H1 (cell line): Measurements from ENCODE around the gene PLXNB3. TPM values are rescaled to one million over a fixed set of nuclear protein-coding genes. Genes with fewer than 3 reads are reported as not detected.

Experiments used
- CTCF ChIA-PET: fragments of 300-600 bp; sonication (Branson Sonifier 250); formaldehyde crosslinking; loops from one replicate; lab custom pipeline; 2021; ENCODE audit not compliant: partially characterized antibody; lab: Charles Lee
- POLR2A ChIA-PET: fragments of 300-600 bp; sonication (Branson Sonifier 250); formaldehyde crosslinking; loops from one replicate; lab custom pipeline; 2021; ENCODE audit warnings: inconsistent platforms; ENCODE audit not compliant: partially characterized antibody; lab: Charles Lee
- DNase-seq, 2 experiments: peaks; one replicate each; pipeline versions ENCODE4 v3.0.0 to v3.0.0-alpha.2; 2010 to 2022; ENCODE audit warnings: low spot score in 2 of 2, low read depth in 1 of 2, mixed read lengths in 1 of 2
- FAIRE-seq: peaks from 2 replicates; lab custom pipeline; 2011; peaks lifted over from hg19 to GRCh38; lab: Jason Lieb, UNC
- H2AFZ ChIP-seq: 2 replicates; pipeline ENCODE4 v1.8.1; 2012; ENCODE audit warnings: low read length, inconsistent platforms
- H2AK5ac ChIP-seq: 2 replicates; pipeline ENCODE4 v1.6.1; 2013; ENCODE audit warnings: low read depth, low read length
- H2BK120ac ChIP-seq: replicated peaks from 2 replicates; pipeline ENCODE3; 2013; ENCODE audit warnings: low read depth, low read length, inconsistent platforms
- H2BK12ac ChIP-seq: 2 replicates; pipeline ENCODE4 v1.6.1; 2013; ENCODE audit warnings: low read depth, low read length
- H2BK15ac ChIP-seq: 2 replicates; pipeline ENCODE4 v1.6.1; 2013; ENCODE audit warnings: low read length
- H2BK20ac ChIP-seq: 2 replicates; pipeline ENCODE4 v1.6.1; 2013; ENCODE audit warnings: low read length
- H2BK5ac ChIP-seq: 2 replicates; pipeline ENCODE4 v1.6.1; 2013; ENCODE audit warnings: low read depth, low read length
- H3K14ac ChIP-seq: 2 replicates; pipeline ENCODE4 v1.6.1; 2013; ENCODE audit warnings: inconsistent platforms; ENCODE audit not compliant: insufficient read length
- H3K18ac ChIP-seq: 2 replicates; pipeline ENCODE4 v1.6.1; 2013; ENCODE audit warnings: low read length; ENCODE audit errors: extremely low read depth
- H3K23ac ChIP-seq: 2 replicates; pipeline ENCODE4 v1.6.1; 2013; ENCODE audit warnings: inconsistent platforms; ENCODE audit not compliant: insufficient read length
- H3K23me2 ChIP-seq: 2 replicates; pipeline ENCODE4 v1.6.1; 2013; ENCODE audit warnings: low read depth, low read length
- H3K27ac ChIP-seq: 2 replicates; pipeline ENCODE4 v1.6.1; 2011; ENCODE audit warnings: low read depth, low read length, inconsistent platforms
- H3K27me3 ChIP-seq, 4 experiments: replicated peaks in 1 of 4; 1 replicate in 1 of 4; 2 replicates in 3 of 4; pipeline versions ENCODE4 v1.6.1 to v1.8.1; 2011 to 2013; ENCODE audit warnings: low read length in 3 of 4, mild to moderate bottlenecking in 3 of 4, inconsistent platforms in 2 of 4, mixed read lengths in 2 of 4, moderate library complexity in 1 of 4; ENCODE audit not compliant: control insufficient read depth in 3 of 4, insufficient read depth in 3 of 4; ENCODE audit errors: extremely low read depth in 1 of 4
- H3K36me3 ChIP-seq, 4 experiments: 2 replicates each; pipeline versions ENCODE4 v1.6.1 to v1.8.1; 2011 to 2013; ENCODE audit warnings: mild to moderate bottlenecking in 4 of 4, low read length in 3 of 4, moderate library complexity in 2 of 4, control low read depth in 1 of 4, inconsistent platforms in 1 of 4; ENCODE audit not compliant: insufficient read depth in 4 of 4, control insufficient read depth in 2 of 4
- H3K4ac ChIP-seq: replicated peaks from 2 replicates; pipeline ENCODE3; 2013; ENCODE audit warnings: low read length, low read depth, mixed read lengths, inconsistent platforms; ENCODE audit not compliant: insufficient read length
- H3K4me1 ChIP-seq, 4 experiments: replicated peaks in 1 of 4; 1 replicate in 1 of 4; 2 replicates in 3 of 4; pipeline versions ENCODE4 v1.6.1 to v1.8.1; 2011 to 2013; ENCODE audit warnings: low read length in 3 of 4, inconsistent platforms in 2 of 4, mixed read lengths in 1 of 4; ENCODE audit not compliant: insufficient read depth in 4 of 4, control insufficient read depth in 3 of 4
- H3K4me2 ChIP-seq, 2 experiments: 2 replicates each; pipeline versions ENCODE4 v1.6.1 to v1.8.1; 2011 to 2013; ENCODE audit warnings: low read depth in 2 of 2, low read length in 2 of 2, control low read depth in 1 of 2, inconsistent platforms in 1 of 2, mild to moderate bottlenecking in 1 of 2; ENCODE audit not compliant: insufficient read depth in 1 of 2
- H3K4me3 ChIP-seq, 4 experiments: fragments of 200-600, 300-600 bp in 1 of 4; sonication (generic), shearing (Covaris generic), sonication (Bioruptor Twin) in 1 of 4; 2 replicates each; pipeline versions ENCODE4 v1.5.1 to v1.8.1; 2011 to 2016; ENCODE audit warnings: low read length in 4 of 4, low read depth in 3 of 4, control low read depth in 2 of 4, inconsistent platforms in 2 of 4, mild to moderate bottlenecking in 2 of 4, mixed read lengths in 1 of 4, moderate library complexity in 1 of 4; ENCODE audit not compliant: insufficient read depth in 2 of 4; ENCODE audit errors: extremely low read depth in 1 of 4
- H3K56ac ChIP-seq: replicated peaks from 2 replicates; pipeline ENCODE3; 2013; ENCODE audit warnings: low read depth, mild to moderate bottlenecking, mixed read lengths, low read length, inconsistent platforms; ENCODE audit not compliant: insufficient read length
- H3K79me1 ChIP-seq: 2 replicates; pipeline ENCODE4 v1.6.1; 2013; ENCODE audit warnings: low read depth, low read length, control low read depth
- H3K79me2 ChIP-seq, 2 experiments: 2 replicates each; pipeline versions ENCODE4 v1.6.1 to v1.8.1; 2012 to 2013; ENCODE audit warnings: low read length in 2 of 2, mild to moderate bottlenecking in 2 of 2, inconsistent platforms in 1 of 2; ENCODE audit not compliant: insufficient read depth in 2 of 2, control insufficient read depth in 1 of 2
- H3K9ac ChIP-seq, 4 experiments: replicated peaks in 1 of 4; 1 replicate in 1 of 4; 2 replicates in 3 of 4; pipeline versions ENCODE4 v1.6.1 to v1.8.1; 2011 to 2013; ENCODE audit warnings: low read depth in 3 of 4, low read length in 3 of 4, control low read depth in 2 of 4, mild to moderate bottlenecking in 2 of 4, moderate library complexity in 2 of 4, inconsistent platforms in 1 of 4; ENCODE audit errors: extremely low read depth in 1 of 4
- H3K9me3 ChIP-seq, 2 experiments: 2 replicates each; pipeline versions ENCODE4 v1.6.1 to v1.8.1; 2012 to 2013; ENCODE audit warnings: mild to moderate bottlenecking in 2 of 2, moderate library complexity in 2 of 2, control low read depth in 1 of 2, inconsistent platforms in 1 of 2, low read depth in 1 of 2, low read length in 1 of 2, mixed read lengths in 1 of 2; ENCODE audit not compliant: insufficient read depth in 2 of 2
- H4K20me1 ChIP-seq, 2 experiments: replicated peaks in 1 of 2; 2 replicates each; pipeline versions ENCODE3 to v1.8.1; 2011 to 2013; ENCODE audit warnings: inconsistent platforms in 2 of 2, low read length in 2 of 2, mild to moderate bottlenecking in 1 of 2; ENCODE audit not compliant: insufficient read depth in 2 of 2, control insufficient read depth in 1 of 2
- H4K5ac ChIP-seq: 2 replicates; pipeline ENCODE4 v1.6.1; 2013; ENCODE audit warnings: low read length, low read depth, mixed read lengths, inconsistent platforms; ENCODE audit not compliant: insufficient read length
- H4K8ac ChIP-seq: 2 replicates; pipeline ENCODE4 v1.8.0; 2013; ENCODE audit warnings: mild to moderate bottlenecking, moderate library complexity, low read length, inconsistent platforms; ENCODE audit not compliant: insufficient read depth; ENCODE audit errors: extremely low read depth
- H4K91ac ChIP-seq: replicated peaks from 2 replicates; pipeline ENCODE3; 2013; ENCODE audit warnings: low read length, mixed read lengths, inconsistent platforms; ENCODE audit not compliant: insufficient read length
- BACH1 ChIP-seq: IDR thresholded peaks from 2 replicates; pipeline ENCODE4 v1.6.1; 2012; ENCODE audit warnings: low read length, improper control_type of control experiment
- BCL11A ChIP-seq, 2 experiments: IDR thresholded peaks; one replicate each; pipeline ENCODE4 v1.6.1; 2011; ENCODE audit warnings: low read depth in 2 of 2, low read length in 2 of 2, mild to moderate bottlenecking in 2 of 2
- GABPA ChIP-seq: IDR thresholded peaks from 2 replicates; pipeline ENCODE4 v1.6.1; 2011; ENCODE audit warnings: mild to moderate bottlenecking, low read length, moderate library complexity, borderline replicate concordance; ENCODE audit not compliant: insufficient read depth
- JUN ChIP-seq: IDR thresholded peaks from 2 replicates; pipeline ENCODE4 v1.6.1; 2011; ENCODE audit warnings: low read depth, mild to moderate bottlenecking, improper control_type of control experiment, low read length
- KDM1A ChIP-seq: fragments of 200-600, 300-600 bp; sonication (generic); IDR thresholded peaks from 2 replicates; pipeline ENCODE4 v1.7.1; 2016; ENCODE audit warnings: mild to moderate bottlenecking, low read length, borderline replicate concordance
- NANOG ChIP-seq: IDR thresholded peaks from 2 replicates; pipeline ENCODE4 v1.6.1; 2011; ENCODE audit warnings: low read length, low read depth, mild to moderate bottlenecking, inconsistent platforms; ENCODE audit not compliant: insufficient read depth, poor library complexity, severe bottlenecking
- PHF8 ChIP-seq: fragments of 200-600 bp; sonication (generic); conservative IDR thresholded peaks from 2 replicates; pipeline ENCODE4 v1.7.1; 2012; ENCODE audit warnings: low read depth, mild to moderate bottlenecking, inconsistent platforms, low read length, moderate library complexity
- RXRA ChIP-seq: IDR thresholded peaks from 2 replicates; pipeline ENCODE4 v1.6.1; 2011; ENCODE audit warnings: low read depth, mild to moderate bottlenecking, low read length, moderate library complexity; ENCODE audit not compliant: insufficient read depth
- SP4 ChIP-seq: IDR thresholded peaks from 2 replicates; pipeline ENCODE4 v1.6.1; 2012; ENCODE audit warnings: low read length, inconsistent platforms
- SUZ12 ChIP-seq: fragments of 200-600 bp; sonication (generic); IDR thresholded peaks from 2 replicates; pipeline ENCODE4 v1.6.1; 2012; ENCODE audit warnings: mild to moderate bottlenecking, inconsistent platforms, low read length, moderate library complexity, mixed read lengths
- TEAD4 ChIP-seq: IDR thresholded peaks from 2 replicates; pipeline ENCODE4 v1.6.1; 2012; ENCODE audit warnings: low read depth, low read length, inconsistent platforms, mixed read lengths
- ZNF274 ChIP-seq: IDR thresholded peaks from 2 replicates; pipeline ENCODE4 v1.7.0; 2012; ENCODE audit warnings: low read length, borderline replicate concordance; ENCODE audit errors: extremely low read depth
- WGBS, 2 experiments: shearing (Covaris generic) in 1 of 2; methylation state at CpG; one replicate each; pipeline versions ENCODE4 v1.1.6 to v1.1.7; 2013 to 2015; ENCODE audit warnings: low lambda C conversion rate in 2 of 2, mixed read lengths in 2 of 2, inconsistent platforms in 1 of 2, low coverage in 1 of 2, missing lambda C conversion rate in 1 of 2; ENCODE audit not compliant: insufficient replicate concordance in 2 of 2, insufficient coverage in 1 of 2, insufficient read length in 1 of 2; ENCODE audit errors: extremely low coverage in 1 of 2, missing lambda C conversion rate in 1 of 2; 5-methylcytosine and 5-hydroxymethylcytosine counted together
- polyA plus RNA-seq, 7 experiments: library from polyadenylated mRNA; depleted of rRNA in 3 of 7; stranded (reverse) in 5 of 7; unstranded in 2 of 7; fragments of >200 nt in 5 of 7; fragments of 200-250 nt in 2 of 7; gene quantifications; 1 replicate in 5 of 7; 2 replicates in 1 of 7; 4 replicates in 1 of 7; pipeline versions ENCODE4 v1.2.1 to v1.2.3, GENCODE V29; 2011 to 2013; ENCODE audit warnings: missing spikeins in 2 of 7, mixed read lengths in 2 of 7
- total RNA-seq: library from RNA; stranded (reverse); fragmentation: NEBNext Ultra II Directional; extraction: Animal tissue kit (Norgen Biotek cat#: 25700); gene quantifications from 2 replicates; pipeline ENCODE4 v1.2.1, GENCODE V29; 2021

PLXNB3 gene
- total and polyA plus RNA-seq, 2 of the 8 experiments (the other 6 are each of a cell fraction or from before 2014, with no cell fraction given), result 1.2 to 2.7 TPM

- no peak overlapping the region for H2BK20ac ChIP-seq
- H3K23me2 ChIP-seq, result no peaks in the 10 kb centered on the region
- H3K79me1 ChIP-seq, result no peaks in the 10 kb centered on the region
- no peak overlapping the region for H4K8ac ChIP-seq
- no peak overlapping the region for H2BK15ac ChIP-seq
- ChIA-PET CTCF (interaction anchor here (0.6 to 1.6 kb wide), 3 partner anchors 78 to 144 kb away, joined by 3 to 4 read pairs (median 3); no protein-coding TSS in a partner anchor), POLR2A (interaction anchor here (0.7 kb wide), 1 partner anchor 9 kb away, joined by 3 read pairs; no protein-coding TSS in a partner anchor)
- H2BK120ac ChIP-seq, result no peak overlapping the region
- no peak overlapping the region for H3K14ac ChIP-seq
- no peaks in the 10 kb centered on the region for H3K27me3 ChIP-seq
- H3K9ac ChIP-seq, result no peak overlapping the region
- H4K20me1 ChIP-seq, result no peaks in the 10 kb centered on the region
- DNase-seq (no peak), FAIRE-seq (no peak)
- no peak overlapping the region for H3K27ac ChIP-seq
- H2BK5ac ChIP-seq, result no peak overlapping the region
- H2AFZ ChIP-seq, result no peak overlapping the region
- no peaks in the 10 kb centered on the region for H3K79me2 ChIP-seq
- H3K56ac ChIP-seq, result no peak overlapping the region
- H3K36me3 ChIP-seq, result no peaks in the 10 kb centered on the region
- H3K4ac ChIP-seq, result no peak overlapping the region
- 82% methylated on average over 13 of the region's 37 CpGs; no CpG with 5 or more reads in 1 of the 2 experiments for WGBS, 2 experiments
- no peak overlapping the region for H3K4me3 ChIP-seq
- H2BK12ac ChIP-seq, result no peak overlapping the region
- H3K23ac ChIP-seq, result no peak overlapping the region
- no peaks in the 10 kb centered on the region for H3K9me3 ChIP-seq
- no peak overlapping the region for H4K91ac ChIP-seq
- H3K18ac ChIP-seq, result no peak overlapping the region
- no peaks in the 10 kb centered on the region for H3K4me1 ChIP-seq
- H4K5ac ChIP-seq, result no peak overlapping the region
- no peak overlapping the region for H2AK5ac ChIP-seq
- H3K4me2 ChIP-seq, result no peak overlapping the region
- TF ChIP-seq SUZ12 (no peak), JUN (no peak), BCL11A (IDR thresholded peaks at IDR 0.05; ENCODE audit: low read depth in 2 of 2, low read length in 2 of 2) (no peak), ZNF274 (no peak), TEAD4 (no peak), BACH1 (no peak), PHF8 (no peak), NANOG (no peak), KDM1A (no peak), GABPA (no peak), RXRA (no peak), SP4 (no peak)
These were observed 10.7 kb downstream of the PLXNB3 start for GRCh38 chrX:153774576-153775292.
